ENCODE results near the gene TBRG4.

GRCh38 chr7:45102785-45103712, 8.4 kb downstream of the TBRG4 start:
- TF ChIP-seq CTCF (IDR thresholded peaks at IDR 0.05) = no peak
- TF ChIP-seq POLR2A (IDR thresholded peaks at IDR 0.05) = no peak
